Activated gamma-delta T cell treated with anti-CD3 and anti-CD28 coated beads, Interleukin-2, amount 50 U/mL, for 16 hours (primary cell): ENCODE results near the gene MTFR2.
"Not testable (repeated sequence)": the region's sequence is repeated elsewhere in the genome, so short reads cannot be mapped to it uniquely, and the experiment has no call there.

Experiments
- DNase-seq: peaks from one replicate; pipeline ENCODE4 v3.0.0-alpha.2; 2020; ENCODE audit warnings: low read depth

Gene MTFR2

DNA sequence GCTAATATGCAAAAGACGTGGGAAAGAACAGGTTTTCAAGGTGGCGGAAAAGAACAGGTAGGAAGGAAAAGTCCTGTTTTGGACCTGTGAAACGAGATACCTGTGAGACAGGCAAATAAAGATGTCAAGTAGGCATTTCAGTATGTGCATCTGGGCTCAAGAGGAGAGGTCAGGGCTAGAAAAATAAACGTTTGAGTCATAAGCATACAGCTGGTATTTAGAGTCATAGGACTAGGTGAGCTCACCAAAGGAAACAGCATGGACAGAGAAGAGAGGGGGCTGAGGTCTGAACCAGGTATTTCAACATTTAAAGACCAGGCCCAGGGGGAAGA, 14.9 kb downstream of the MTFR2 start:
- no peak for DNase-seq

DNA sequence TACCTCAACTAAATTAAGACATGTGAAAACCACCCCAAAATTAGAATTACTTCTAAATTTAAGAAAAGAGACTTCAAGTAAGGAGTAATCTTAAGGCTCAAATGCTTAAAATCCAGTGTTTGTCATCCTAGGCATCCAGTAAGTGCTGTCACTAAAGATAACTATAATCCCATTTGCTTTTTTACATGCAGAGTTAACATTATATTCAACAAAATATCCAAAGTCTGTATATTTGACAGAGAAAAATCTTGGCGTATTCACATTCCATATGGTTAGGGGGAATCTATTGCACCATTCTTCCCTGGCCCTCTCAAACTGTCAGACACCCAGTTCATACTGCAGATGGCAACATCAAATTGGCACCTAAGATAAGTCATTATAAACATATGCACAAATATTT, 17.4 kb downstream of the MTFR2 start:
- DNase-seq: no peak

GRCh38 chr6:136230219-136230853, 19.8 kb downstream of the MTFR2 start:
- no peak for DNase-seq

GRCh38 chr6:136228814-136229213, 21.3 kb downstream of the MTFR2 start:
- DNase-seq: no peak

DNA sequence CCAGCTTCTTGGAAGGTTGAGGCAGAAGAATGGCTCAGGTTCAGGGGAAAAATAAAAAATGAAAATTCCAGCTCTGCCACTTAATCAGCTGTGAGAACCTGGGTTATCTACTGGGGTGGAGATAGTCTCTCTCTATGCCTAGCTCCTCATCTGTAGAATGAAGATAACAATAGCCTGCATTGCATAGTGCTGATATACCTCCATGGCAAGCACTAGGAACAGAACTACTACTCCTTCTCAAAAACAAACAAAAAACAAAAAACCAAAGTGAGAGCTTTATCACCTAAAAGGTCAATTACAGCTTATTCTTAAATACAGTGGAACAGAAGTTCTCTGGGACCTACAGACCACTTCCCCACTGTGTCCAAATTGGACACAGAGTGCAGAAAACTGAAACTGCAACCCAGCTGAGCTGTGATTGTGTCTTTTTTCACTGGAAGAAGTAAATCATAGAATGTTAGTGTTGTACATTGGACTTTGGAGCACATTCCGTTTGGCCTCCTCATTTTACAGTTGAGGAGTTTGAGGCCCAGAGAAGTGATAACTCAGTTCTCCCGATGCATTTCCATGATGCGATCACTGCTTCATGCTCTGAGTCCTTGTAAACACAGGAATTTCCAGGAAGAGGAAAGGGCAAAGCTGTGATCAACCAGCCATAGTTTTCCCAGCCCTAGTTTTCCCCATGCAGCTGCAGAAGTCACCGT, 23.3 kb downstream of the MTFR2 start:
- DNase-seq: no peak

DNA sequence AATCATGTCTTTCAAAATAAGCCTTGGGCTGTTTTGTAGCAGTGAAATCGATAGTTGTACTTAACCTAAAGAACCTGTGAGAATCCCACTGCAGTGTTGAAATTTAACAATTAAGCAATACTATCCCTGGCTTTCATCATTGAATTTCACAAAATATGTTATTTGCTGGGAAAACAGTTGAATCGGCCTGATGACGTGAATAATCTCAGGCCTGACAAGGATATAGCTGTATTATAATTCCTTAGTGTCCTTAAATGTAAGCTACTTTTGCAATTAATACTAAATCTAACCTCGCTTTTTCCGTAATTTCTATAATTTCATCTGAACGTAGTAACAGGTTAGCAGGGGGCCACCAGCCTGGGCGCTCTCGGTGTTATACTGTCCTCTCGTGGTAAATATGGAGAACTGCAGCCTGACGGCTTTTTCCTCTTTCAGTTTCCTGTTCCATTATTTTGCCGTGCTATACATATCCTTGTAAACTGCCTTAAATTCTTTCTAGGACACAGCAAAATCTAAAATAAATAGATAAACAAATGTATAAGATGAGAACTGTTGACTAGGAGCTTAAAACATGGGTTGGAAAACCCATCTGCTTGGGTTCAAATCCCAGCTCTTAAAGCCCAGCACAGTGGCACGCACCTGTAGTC, 24.0 kb downstream of the MTFR2 start:
- DNase-seq: peak; percentile 24

- peak; percentile 7 for DNase-seq
Observed at GRCh38 chr6:136225496-136225895, 24.6 kb downstream of the MTFR2 start.

DNA sequence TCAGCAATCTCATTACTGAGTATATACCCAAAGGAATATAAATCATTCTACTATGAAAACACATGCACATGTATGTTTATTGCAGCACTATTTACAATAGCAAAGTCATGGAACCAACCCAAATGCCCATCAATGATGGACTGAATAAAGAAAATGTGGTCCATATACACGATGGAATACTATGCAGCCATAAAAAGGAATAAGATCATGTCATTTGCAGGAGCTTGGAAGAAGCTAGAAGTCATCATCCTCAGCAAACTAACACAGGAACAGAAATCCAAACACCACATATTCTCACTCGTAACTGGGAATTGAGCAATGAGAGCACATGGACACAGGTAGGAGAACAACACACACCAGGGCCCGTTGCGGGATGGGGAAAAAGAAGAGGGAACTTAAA, 25.1 kb downstream of the MTFR2 start:
- not testable (repeated sequence) for DNase-seq

DNA sequence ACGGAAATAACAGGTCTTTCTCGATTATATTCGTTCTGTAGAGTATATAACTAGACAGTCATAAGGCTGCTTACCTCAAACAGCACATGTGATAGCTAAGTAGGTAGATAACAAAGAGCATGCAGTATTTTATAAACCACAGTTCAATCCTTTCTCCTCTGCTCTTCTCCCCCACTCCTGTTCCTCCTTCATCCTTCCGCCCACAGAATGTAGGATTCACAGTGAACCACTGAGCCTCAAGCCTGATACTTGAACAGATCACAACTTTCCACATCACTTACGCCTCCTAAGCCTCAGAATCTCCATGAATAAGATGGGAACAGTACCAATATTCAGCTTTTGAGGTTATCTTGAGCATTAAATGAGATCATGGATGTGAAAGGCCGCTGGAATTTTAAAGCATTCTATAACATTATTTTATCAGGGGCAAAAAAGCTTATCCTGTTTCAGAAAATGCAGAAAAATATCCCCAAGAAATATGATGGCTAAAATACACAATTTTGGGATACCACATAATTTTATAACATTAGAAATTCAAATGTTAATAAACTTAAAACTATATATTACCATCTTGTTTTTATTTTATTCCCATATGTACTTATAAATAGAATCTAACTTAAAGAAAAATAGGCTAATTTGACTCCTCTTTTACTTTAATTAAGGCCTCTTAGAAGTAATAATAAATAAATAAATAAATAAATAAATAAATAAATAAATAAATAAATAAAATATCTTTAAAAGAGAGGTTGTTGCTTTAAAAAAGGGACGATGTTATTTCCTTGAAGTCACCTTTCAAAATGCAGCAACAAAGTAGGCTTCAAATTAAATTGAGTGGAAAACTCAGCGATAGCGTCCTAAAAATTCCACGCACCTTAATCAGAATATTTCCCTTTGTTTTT, 33.4 kb downstream of the MTFR2 start:
- DNase-seq: no peak

DNA sequence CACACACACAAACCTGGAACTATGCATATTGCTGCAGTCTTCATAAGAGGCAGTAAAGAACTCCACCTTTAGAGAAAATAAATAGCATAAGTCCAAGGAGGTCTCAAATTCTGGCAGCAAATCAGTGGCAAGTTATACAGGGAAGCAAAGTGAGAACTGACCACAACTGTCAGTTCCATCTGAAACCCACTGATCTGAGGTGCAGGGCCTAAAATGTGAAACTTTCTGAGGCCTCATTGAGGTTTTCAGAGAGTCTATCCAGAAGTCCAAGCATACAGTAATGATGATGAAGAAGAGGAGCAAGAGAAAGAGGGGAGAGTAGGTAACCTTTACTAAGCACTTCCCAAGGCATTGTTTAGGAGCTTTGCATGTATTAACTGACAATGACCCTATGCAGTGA, 36.3 kb downstream of the MTFR2 start:
- DNase-seq: no peak

DNA sequence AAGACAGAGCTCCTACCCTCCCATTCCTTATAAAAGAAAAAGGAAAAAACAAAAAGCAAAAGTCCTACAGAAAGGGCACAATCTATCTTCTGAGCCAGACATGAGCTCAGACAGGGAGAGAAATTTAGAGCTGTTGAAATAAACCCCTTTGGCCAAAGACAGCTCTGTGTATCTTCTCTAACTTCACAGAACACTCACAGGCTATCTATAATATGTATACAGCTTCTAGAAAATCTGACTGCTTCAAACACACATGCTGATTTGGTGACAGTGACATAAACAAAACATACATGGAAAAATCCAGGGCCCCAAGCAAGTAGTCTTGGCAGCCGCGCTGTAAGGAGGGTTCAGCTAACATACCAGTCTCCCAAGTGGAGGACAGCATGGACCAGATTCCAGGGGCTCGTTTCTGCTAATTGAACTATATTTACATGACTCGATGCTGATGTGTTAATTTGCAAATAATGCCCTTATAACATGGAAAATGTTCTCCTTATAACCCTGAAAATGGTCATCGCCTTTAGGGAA, 37.0 kb downstream of the MTFR2 start:
- no peak for DNase-seq

GRCh38 chr6:136212608-136213007, 37.5 kb downstream of the MTFR2 start:
- DNase-seq: no peak

DNA sequence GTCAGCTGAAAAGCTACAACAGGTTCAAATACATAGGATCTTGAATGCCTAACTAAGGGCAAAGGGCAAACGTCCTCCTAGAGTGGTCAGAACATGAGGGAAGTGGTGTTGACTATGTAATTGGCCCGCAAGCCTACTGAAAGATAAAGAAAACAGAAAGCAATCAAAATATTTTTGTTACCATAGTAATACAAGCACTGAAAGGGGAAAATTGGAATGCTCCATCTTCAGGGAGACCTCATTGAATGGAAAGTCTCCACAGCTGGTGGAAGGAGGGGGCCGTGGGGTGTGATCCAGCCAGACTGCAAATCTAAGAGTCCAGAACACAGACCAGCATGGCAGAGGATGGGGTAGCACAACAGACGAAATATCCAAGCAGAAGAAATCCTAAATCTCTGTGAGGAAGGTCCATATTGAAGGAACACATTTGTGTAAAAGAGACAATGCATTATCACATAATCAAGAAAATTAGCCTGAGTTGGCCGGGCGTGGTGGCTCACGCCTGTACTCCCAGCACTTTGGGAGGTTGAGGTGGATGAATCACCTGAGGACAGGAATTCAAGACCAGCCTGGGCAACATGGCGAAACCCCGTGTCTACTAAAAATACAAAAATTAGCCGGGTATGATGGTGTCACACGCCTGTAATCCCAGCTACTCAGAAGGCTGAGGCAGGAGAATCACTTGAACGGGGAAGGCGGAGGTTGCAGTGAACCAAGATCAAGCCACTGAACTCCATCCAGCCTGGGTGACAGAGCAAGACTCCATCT, 39.5 kb downstream of the MTFR2 start:
- DNase-seq: no peak

- DNase-seq: no peak
Observed at GRCh38 chr6:136209496-136209895, 40.6 kb downstream of the MTFR2 start.

DNA sequence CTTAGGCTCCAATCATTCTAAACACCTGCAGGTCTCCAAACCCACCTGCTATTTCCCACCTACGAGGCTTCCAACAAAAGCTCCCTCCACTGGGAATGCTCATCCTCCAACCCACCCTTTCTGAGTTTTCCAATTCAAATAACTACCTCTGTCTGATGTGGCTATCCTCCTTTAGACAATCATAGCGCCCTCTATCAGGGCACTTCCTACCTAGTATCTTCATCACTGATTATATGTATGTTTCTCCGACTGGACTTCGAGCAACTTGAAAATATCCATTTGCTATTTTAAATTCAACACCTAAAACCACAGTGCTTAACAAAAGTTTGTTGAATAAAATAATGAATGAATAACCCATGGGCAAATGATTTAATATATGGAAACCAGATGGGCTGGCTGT, 41.3 kb downstream of the MTFR2 start:
- no peak for DNase-seq

DNA sequence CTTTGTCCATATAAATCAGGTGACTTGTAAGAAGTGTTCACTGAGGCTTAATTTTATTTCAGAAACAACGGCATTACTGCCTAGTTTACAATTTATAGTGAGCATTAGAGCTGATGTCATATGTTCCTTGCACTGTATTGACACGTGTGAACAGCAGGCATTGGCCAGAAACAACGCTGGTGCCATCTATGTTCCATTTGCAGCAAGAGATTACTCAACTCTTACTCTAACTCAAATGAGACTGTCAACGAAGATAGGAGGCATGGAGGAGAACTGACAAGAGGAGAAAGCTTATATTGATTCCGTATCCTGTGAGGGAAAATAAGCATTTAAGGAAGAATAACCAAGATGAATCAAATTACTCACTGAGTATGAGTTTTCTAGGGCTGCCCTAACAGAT, 48.4 kb downstream of the MTFR2 start:
- DNase-seq: no peak

DNA sequence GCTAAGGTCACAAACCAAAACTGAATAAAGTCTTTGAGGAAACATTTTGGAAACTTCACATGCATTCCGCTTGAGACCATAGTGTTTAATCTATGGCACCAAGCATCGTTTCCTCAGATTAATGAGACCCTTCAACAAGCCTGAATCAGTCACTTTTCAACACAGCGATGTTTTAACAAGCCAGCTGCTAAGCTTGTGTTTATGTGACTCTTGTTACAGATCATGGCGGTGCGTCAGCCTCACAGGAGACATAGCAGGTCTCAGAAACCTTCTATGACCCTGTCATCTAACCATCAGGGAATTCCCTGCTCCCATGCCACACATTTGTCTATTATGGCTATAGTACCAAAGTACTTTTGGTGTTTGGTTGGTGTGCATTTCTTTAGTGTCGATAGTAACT, 57.2 kb downstream of the MTFR2 start:
- no peak for DNase-seq

- no peak for DNase-seq
Observed at GRCh38 chr6:136191606-136192312, 58.4 kb downstream of the MTFR2 start.

DNA sequence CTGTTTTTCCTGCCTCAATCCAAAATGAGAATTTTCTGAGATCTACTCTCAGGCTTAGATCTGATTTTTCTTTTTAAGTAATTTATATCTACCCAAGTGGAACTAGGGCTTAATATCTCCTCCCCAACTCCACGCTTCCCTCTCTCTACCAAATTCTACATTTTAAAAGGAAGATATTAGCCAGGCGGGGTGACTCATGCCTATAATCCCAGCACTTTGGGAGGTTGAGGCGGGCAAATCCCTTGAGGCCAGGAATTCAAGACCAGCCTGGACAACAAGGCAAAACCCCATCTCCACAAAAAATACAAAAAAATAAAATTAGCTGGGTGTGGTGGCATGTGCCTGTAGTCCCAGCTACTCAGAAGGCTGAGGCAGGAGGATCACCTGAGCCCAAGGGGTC, 61.0 kb downstream of the MTFR2 start:
- no peak for DNase-seq

- no peak for DNase-seq
Observed at GRCh38 chr6:136188486-136188885, 61.6 kb downstream of the MTFR2 start.

GRCh38 chr6:136186363-136186762, 63.7 kb downstream of the MTFR2 start:
- no peak for DNase-seq
